ENCODE data around the gene IL1RAPL1. TPM values are rescaled to one million over a fixed set of nuclear protein-coding genes. Genes with fewer than 3 reads are reported as not detected.

IL1RAPL1 gene
- polyA plus RNA-seq, 1 donor, result 0.34 TPM

DNA sequence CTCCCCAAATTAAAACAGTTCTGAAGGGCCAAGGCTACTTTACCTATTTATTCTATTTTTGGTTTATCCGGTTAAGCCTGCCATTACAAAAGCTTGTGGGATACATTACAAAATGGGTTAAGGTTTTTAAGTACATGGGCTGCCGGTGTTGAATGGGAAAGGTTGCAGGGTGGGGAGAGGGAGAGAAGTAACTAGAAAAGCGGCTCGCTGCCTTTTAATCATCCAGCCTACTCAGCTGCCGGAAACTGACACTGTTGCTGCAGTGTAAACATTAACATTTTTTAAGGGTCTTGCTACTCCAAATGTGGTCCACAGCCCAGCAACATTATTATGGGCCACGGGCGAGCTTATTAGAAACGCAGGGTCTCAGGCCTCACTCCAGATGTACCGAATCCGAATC is 1.5 kb upstream of the IL1RAPL1 start:
- Histone ChIP-seq H3K4me3 (ENCODE audit: low read length) (peak overlapping the region; percentile 35), H3K36me3 (ENCODE audit: control insufficient read depth, insufficient read depth, low read length) (no peaks in the 10 kb centered on the region), H3K4me1 (ENCODE audit: control insufficient read depth, insufficient read depth, low read length) (no peaks in the 10 kb centered on the region), H3K27ac (ENCODE audit: low read length) (no peak overlapping the region), H3K9me3 (ENCODE audit: control insufficient read depth, low read depth, low read length) (no peaks in the 10 kb centered on the region), H3K27me3 (ENCODE audit: control insufficient read depth, insufficient read depth, low read length) (peaks cover 6% of the 10 kb centered on the region)
- DNase-seq, result no peak
- no CpG with 5 or more reads among the region's 10 CpGs for WGBS (ENCODE audit: insufficient coverage, low lambda C conversion rate)

DNA sequence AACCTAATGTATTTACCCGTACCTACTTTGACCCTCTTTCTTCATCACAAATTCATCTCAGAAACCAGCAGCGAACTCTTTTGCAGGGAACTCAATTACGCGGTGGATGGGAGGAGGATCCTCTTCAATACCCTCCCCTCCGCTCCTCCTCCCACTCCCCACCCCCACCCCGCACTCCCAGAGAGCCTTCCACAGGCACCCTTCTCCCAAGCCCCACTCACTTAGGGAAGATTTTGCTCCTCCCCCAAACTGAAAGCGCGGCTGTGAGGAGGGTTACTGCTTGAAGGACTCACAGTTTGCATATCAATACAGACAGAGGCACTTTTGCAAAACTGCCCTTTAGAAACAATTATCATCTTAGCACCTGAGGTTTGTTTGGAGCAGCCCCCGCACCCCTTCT is 960 bp upstream of the IL1RAPL1 start:
- whole genome bisulfite sequencing (ENCODE audit: insufficient coverage, low lambda C conversion rate), result no CpG with 5 or more reads among the region's 9 CpGs
- no peaks in the 10 kb centered on the region for H3K4me1 ChIP-seq (ENCODE audit: control insufficient read depth, insufficient read depth, low read length)
- no peaks in the 10 kb centered on the region for H3K9me3 ChIP-seq (ENCODE audit: control insufficient read depth, low read depth, low read length)
- peak in 1 of 2 donors; percentile 13 for DNase-seq
- H3K4me3 ChIP-seq (ENCODE audit: low read length), result peak overlapping the region; percentile 35
- no peaks in the 10 kb centered on the region for H3K36me3 ChIP-seq (ENCODE audit: control insufficient read depth, insufficient read depth, low read length)
- peaks cover 6% of the 10 kb centered on the region for H3K27me3 ChIP-seq (ENCODE audit: control insufficient read depth, insufficient read depth, low read length)
- H3K27ac ChIP-seq (ENCODE audit: low read length), result no peak overlapping the region

DNA sequence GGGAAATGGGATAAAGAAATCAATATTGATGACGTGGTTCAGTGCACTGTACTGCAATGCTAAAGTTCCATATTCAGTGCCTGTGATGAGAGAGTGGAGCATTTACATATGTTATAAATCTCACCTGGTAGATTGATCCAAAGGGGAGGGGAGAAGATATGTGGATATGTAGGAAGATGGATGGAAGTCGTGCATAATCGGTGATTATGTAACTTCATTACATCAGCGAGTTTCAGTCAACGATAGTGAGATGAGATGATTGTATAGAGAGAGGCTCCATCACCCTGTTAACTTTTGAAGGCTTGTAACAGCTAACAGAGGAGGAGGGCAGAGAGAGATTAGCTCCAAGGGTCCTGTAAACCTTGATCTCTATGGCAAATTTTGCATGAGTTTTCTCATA is 1.8 kb downstream of the IL1RAPL1 start:
- Histone ChIP-seq H3K9me3 (ENCODE audit: control insufficient read depth, low read depth, low read length) (no peaks in the 10 kb centered on the region), H3K27ac (ENCODE audit: low read length) (no peak overlapping the region), H3K27me3 (ENCODE audit: control insufficient read depth, insufficient read depth, low read length) (peaks cover 6% of the 10 kb centered on the region), H3K4me3 (ENCODE audit: low read length) (peak overlapping the region; percentile 14), H3K36me3 (ENCODE audit: control insufficient read depth, insufficient read depth, low read length) (no peaks in the 10 kb centered on the region), H3K4me1 (ENCODE audit: control insufficient read depth, insufficient read depth, low read length) (no peaks in the 10 kb centered on the region)
- DNase-seq, result no peak
- WGBS (ENCODE audit: insufficient coverage, low lambda C conversion rate), result no CpG with 5 or more reads among the region's 5 CpGs

DNA sequence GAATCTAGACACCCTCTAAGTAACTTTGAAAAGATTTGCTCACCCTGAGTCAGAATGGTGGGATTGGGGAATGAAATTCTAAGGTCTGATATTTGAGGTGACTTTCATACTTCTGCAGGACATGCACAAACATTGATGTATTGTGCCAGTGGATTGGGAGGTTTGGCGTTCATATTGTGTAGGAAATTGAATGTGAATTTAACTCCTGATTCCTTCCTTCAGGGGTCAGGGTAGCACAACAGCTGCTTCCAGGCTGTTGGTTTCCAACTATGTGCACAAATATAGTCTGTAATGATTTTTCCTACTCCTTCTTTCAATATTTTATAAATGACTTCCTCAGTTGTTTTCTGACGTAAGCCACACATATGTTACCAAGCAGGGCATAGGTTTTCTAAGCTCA is 3.1 kb downstream of the IL1RAPL1 start:
- no CpG with 5 or more reads among the region's 2 CpGs for WGBS (ENCODE audit: insufficient coverage, low lambda C conversion rate)
- peak in 1 of 2 donors; percentile 4 for DNase-seq
- no peak overlapping the region for H3K27ac ChIP-seq (ENCODE audit: low read length)
- H3K4me3 ChIP-seq (ENCODE audit: low read length), result no peak overlapping the region
- no peaks in the 10 kb centered on the region for H3K4me1 ChIP-seq (ENCODE audit: control insufficient read depth, insufficient read depth, low read length)
- H3K9me3 ChIP-seq (ENCODE audit: control insufficient read depth, low read depth, low read length), result no peaks in the 10 kb centered on the region
- H3K27me3 ChIP-seq (ENCODE audit: control insufficient read depth, insufficient read depth, low read length), result peaks cover 3% of the 10 kb centered on the region
- no peaks in the 10 kb centered on the region for H3K36me3 ChIP-seq (ENCODE audit: control insufficient read depth, insufficient read depth, low read length)

DNA sequence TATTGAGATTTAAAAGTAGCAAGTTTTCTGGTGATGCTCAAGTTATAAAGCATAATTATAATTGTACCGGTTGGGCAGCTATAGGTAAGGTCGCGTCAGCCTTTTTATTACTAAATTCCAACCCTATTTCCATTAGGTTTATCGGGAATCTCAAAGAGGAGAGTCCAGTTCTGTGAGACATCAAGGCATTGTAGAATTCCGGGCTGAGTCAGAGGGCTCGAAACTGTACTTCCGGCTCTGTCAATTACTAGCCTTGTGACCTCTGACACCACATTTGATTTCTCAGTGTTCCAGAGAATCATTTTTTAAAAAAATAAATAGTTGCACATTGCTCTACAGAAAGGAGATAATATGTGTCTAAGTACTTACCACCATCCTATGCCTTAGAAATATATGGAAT is 4.3 kb downstream of the IL1RAPL1 start:
- Histone ChIP-seq H3K27ac (ENCODE audit: low read length) (no peak overlapping the region), H3K4me1 (ENCODE audit: control insufficient read depth, insufficient read depth, low read length) (no peaks in the 10 kb centered on the region), H3K9me3 (ENCODE audit: control insufficient read depth, low read depth, low read length) (no peaks in the 10 kb centered on the region), H3K27me3 (ENCODE audit: control insufficient read depth, insufficient read depth, low read length) (no peaks in the 10 kb centered on the region), H3K4me3 (ENCODE audit: low read length) (no peak overlapping the region), H3K36me3 (ENCODE audit: control insufficient read depth, insufficient read depth, low read length) (no peaks in the 10 kb centered on the region)
- no CpG with 5 or more reads among the region's 7 CpGs for WGBS (ENCODE audit: insufficient coverage, low lambda C conversion rate)
- no peak for DNase-seq

DNA sequence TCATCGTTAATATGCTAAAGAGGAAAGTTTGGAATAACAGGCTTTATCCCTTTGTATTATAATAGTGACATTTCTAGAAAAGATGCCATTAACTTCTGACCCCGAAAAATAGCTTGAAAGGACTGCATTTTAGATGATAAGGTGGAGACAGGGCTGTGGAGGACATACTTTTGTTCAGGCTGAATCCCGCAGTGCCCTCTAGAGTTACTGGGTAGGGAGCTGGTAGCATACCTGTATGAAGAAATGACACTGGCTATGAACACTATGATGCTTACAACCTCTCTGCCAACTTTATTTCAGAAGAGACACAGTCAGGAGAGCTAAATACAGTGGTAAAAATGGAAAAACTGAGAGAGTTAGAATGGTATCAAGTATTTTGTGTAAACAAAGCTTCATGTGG is 8.1 kb downstream of the IL1RAPL1 start:
- no CpG with 5 or more reads among the region's 3 CpGs for WGBS (ENCODE audit: insufficient coverage, low lambda C conversion rate)
- Histone ChIP-seq H3K36me3 (ENCODE audit: control insufficient read depth, insufficient read depth, low read length) (no peaks in the 10 kb centered on the region), H3K4me1 (ENCODE audit: control insufficient read depth, insufficient read depth, low read length) (no peaks in the 10 kb centered on the region)

DNA sequence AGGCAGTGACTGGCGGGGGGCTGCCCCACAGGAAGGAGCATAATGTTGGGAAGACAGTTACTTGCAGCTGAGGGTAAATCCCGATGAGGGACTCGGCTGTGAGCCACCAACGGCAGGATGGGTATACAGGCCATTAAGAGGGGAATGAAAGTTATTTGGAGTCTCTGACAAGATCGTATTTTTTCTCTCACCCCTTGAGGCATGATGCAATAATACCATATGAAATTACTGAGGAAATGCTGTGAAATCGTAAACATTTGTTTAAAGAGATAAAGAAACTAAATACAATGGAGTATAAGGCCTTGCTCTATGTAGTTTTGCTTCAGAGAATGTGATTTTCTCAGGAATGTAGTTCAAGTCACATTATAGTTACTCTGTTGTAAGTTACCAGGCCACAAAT is 12.7 kb downstream of the IL1RAPL1 start:
- 20% methylated on average over 1 of the region's 6 CpGs for WGBS (ENCODE audit: insufficient coverage, low lambda C conversion rate)
- no peak overlapping the region for H3K4me3 ChIP-seq (ENCODE audit: low read length)
- no peak overlapping the region for H3K27ac ChIP-seq (ENCODE audit: low read length)
- H3K27me3 ChIP-seq (ENCODE audit: control insufficient read depth, insufficient read depth, low read length), result no peaks in the 10 kb centered on the region
- no peaks in the 10 kb centered on the region for H3K36me3 ChIP-seq (ENCODE audit: control insufficient read depth, insufficient read depth, low read length)
- H3K4me1 ChIP-seq (ENCODE audit: control insufficient read depth, insufficient read depth, low read length), result no peaks in the 10 kb centered on the region
- no peaks in the 10 kb centered on the region for H3K9me3 ChIP-seq (ENCODE audit: control insufficient read depth, low read depth, low read length)
- no peak for DNase-seq

More for the DNA sequence above, 8.1 kb downstream of the IL1RAPL1 start:
- DNase-seq, result no peak
- Histone ChIP-seq H3K9me3 (ENCODE audit: control insufficient read depth, low read depth, low read length) (no peaks in the 10 kb centered on the region), H3K27me3 (ENCODE audit: control insufficient read depth, insufficient read depth, low read length) (no peaks in the 10 kb centered on the region), H3K27ac (ENCODE audit: low read length) (no peak overlapping the region), H3K4me3 (ENCODE audit: low read length) (no peak overlapping the region)

DNA sequence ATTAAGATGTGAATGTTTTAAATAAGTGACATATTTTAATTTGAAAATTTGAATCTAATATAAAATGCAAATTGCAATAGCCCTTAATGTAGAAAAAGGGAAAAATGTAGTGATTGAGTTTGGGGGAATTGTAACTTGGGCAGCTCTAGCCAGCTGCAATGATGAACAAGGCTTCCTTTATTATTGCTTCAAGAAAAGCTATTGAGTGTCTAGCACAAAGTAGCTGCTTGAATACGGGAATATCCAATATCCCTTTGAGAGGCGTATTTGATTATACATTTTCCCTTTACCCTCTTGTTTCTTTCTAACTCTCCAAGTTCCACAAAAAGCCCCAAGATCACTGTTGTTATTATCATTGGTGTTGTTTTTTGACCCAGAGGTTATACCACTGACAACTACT is 21.8 kb downstream of the IL1RAPL1 start:
- Histone ChIP-seq H3K9me3 (ENCODE audit: control insufficient read depth, low read depth, low read length) (no peaks in the 10 kb centered on the region), H3K27me3 (ENCODE audit: control insufficient read depth, insufficient read depth, low read length) (no peaks in the 10 kb centered on the region), H3K4me1 (ENCODE audit: control insufficient read depth, insufficient read depth, low read length) (peaks cover 5% of the 10 kb centered on the region), H3K27ac (ENCODE audit: low read length) (no peak overlapping the region), H3K36me3 (ENCODE audit: control insufficient read depth, insufficient read depth, low read length) (no peaks in the 10 kb centered on the region), H3K4me3 (ENCODE audit: low read length) (no peak overlapping the region)
- no CpG with 5 or more reads among the region's 2 CpGs for WGBS (ENCODE audit: insufficient coverage, low lambda C conversion rate)
- no peak for DNase-seq

DNA sequence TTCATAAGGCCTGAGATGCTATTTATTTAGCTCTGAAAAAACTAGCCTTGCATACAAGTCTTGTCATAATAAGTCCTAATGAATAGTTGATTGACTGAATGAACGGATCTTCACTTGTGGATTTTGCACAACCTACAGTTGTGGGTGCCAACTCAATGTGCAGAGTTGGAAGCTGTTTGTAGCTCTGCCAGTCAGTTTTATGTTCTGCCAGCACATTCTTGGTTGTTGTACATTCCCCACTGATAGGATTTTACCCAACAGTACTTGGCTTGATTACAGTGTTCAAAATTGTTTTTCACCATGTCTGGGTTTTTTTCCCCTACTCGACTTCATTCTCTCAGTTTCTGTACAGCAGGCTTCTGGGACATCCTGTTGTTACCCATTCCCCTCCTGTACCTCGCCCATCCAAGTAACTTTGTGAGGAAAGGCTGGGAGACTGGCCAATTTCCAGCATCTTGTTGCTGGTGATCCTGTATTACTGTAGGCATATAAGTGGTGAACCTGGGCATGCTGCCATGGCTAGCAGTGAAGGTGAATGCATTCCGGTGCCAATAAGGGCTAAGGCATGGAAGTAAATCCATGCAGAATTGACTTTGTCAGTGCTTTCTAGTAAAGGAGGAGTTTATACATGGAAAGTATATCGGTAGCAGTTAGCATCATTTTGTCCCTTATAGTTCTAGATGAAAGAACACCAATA is 22.8 kb downstream of the IL1RAPL1 start:
- H3K4me1 ChIP-seq (ENCODE audit: control insufficient read depth, insufficient read depth, low read length), result peaks cover 5% of the 10 kb centered on the region
- WGBS (ENCODE audit: insufficient coverage, low lambda C conversion rate), result no CpG with 5 or more reads among the region's 5 CpGs
- H3K27ac ChIP-seq (ENCODE audit: low read length), result no peak overlapping the region
- no peaks in the 10 kb centered on the region for H3K27me3 ChIP-seq (ENCODE audit: control insufficient read depth, insufficient read depth, low read length)
- H3K9me3 ChIP-seq (ENCODE audit: control insufficient read depth, low read depth, low read length), result no peaks in the 10 kb centered on the region
- no peak for DNase-seq
- no peak overlapping the region for H3K4me3 ChIP-seq (ENCODE audit: low read length)
- no peaks in the 10 kb centered on the region for H3K36me3 ChIP-seq (ENCODE audit: control insufficient read depth, insufficient read depth, low read length)

DNA sequence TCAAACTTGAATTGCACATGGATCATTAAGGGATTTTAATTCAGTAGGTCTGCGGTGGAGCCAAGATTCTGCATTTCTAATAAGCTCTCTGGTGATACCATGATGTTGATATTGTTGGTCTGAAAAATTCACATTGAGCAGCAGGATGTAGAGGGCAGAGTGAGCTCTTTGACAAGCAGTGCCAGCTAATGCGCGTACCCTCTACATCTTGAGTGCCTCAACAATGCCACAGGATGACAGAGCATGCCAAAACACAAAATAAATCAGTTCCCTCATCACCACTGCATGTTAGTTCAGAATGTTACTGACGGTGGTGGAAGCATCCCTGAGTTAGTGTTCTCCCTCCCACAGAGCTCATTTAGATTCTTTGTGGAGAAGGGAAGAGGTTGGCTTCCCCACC is 23.5 kb downstream of the IL1RAPL1 start:
- no peaks in the 10 kb centered on the region for H3K27me3 ChIP-seq (ENCODE audit: control insufficient read depth, insufficient read depth, low read length)
- no peak for DNase-seq
- no peaks in the 10 kb centered on the region for H3K9me3 ChIP-seq (ENCODE audit: control insufficient read depth, low read depth, low read length)
- WGBS (ENCODE audit: insufficient coverage, low lambda C conversion rate), result no CpG with 5 or more reads among the region's 4 CpGs
- H3K36me3 ChIP-seq (ENCODE audit: control insufficient read depth, insufficient read depth, low read length), result no peaks in the 10 kb centered on the region
- H3K4me1 ChIP-seq (ENCODE audit: control insufficient read depth, insufficient read depth, low read length), result peaks cover 5% of the 10 kb centered on the region
- no peak overlapping the region for H3K27ac ChIP-seq (ENCODE audit: low read length)
- H3K4me3 ChIP-seq (ENCODE audit: low read length), result no peak overlapping the region

DNA sequence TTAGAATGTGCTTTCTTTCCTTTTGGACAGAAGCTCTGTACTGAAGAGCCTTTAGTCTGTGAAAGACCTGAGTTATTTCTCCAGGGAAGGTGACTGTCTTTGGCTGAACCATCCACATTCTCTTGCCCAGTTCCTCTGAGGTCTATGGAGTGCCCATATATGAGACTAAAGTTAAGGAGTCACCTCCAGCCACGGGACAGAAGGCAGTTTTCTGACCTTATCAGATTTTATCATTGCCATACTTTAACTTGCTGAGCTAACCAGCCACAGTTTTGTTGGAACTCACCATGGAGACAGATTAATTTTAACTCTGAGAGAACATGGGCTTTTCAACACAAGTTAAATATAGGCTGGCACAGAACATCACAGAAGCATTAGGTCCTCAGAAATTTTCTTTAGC is 26.3 kb downstream of the IL1RAPL1 start:
- Histone ChIP-seq H3K27ac (ENCODE audit: low read length) (no peak overlapping the region), H3K27me3 (ENCODE audit: control insufficient read depth, insufficient read depth, low read length) (no peaks in the 10 kb centered on the region), H3K36me3 (ENCODE audit: control insufficient read depth, insufficient read depth, low read length) (no peaks in the 10 kb centered on the region), H3K4me3 (ENCODE audit: low read length) (no peak overlapping the region), H3K4me1 (ENCODE audit: control insufficient read depth, insufficient read depth, low read length) (peaks cover 5% of the 10 kb centered on the region), H3K9me3 (ENCODE audit: control insufficient read depth, low read depth, low read length) (no peaks in the 10 kb centered on the region)
- no peak for DNase-seq
- no CpG with 5 or more reads among the region's 1 CpG for WGBS (ENCODE audit: insufficient coverage, low lambda C conversion rate)
